ENCODE data around the gene HOXB1. TPM values are rescaled to one million over a fixed set of nuclear protein-coding genes. Genes with fewer than 3 reads are reported as not detected.
A peak's percentile ranks its signal among the peaks of the same experiment; 100 is the strongest.

HOXB1 gene
- total RNA-seq, 4 donors from 2014 or later = not detected

DNA sequence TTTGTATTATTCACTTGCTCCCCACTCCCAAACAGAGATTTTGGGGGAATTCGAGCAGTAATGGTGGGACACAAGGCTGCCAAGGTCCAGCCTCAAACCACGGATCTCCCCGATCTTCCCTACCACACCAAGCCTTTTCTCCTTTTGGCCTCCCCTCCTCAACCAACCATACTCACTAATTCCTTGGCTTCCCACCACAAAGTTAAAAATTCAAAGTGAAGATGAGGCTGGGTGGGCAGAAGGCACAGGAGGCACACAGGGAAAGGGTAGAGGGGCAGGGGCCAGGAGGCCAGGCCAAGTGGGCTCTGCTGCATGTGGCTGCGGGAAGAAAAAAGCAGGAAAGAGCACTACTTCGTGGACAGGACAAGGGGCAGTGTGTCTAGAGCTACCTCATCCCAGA lies 32.1 kb upstream of the HOXB1 start:
- WGBS, 2 donors (ENCODE audit: low coverage in 1 of 2) = 15 to 37% methylated on average over 2 to 5 of the region's 5 CpGs

DNA sequence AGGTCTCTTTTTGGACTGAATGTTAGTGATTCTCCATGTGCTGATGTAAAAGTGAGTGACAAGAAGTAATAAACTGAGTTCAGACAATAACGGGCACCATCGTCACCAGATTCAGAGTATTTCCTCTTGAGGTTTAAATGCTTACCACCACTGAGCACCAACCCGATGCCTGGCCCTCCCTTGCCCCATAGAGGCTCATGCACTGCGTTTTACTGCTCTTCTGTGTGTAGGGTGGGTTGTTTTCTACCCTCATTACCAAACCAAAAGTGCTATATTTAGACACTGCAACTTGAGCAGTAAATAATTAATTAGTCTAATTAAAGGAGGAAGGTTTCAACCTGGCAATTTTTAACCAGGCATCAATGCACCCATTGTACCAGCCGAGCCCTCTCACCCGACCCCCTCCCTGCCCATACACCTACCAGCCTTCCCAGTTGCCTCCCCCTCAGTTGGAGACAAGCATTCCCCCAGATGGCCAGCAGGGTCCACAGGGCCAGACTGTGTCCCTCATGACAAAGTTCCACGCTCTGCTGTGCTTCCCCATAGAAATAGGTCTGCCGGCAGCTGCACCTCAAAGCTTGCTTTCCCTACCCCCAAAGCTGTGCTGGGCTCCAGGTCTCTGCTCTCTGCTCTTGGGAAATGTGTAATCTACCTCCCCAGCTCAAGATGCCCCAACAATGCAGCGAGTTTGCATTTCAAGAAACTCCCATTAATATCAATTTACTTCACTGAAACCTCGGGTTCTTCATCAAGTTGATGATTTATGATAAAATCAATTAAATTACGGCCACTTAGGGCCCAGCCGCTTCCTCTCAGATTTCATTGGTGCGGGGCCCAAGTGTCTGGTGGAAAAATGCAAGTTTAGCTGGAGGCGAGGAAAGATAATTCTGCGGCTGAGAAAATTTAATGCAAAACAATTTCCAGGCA lies 31.3 kb upstream of the HOXB1 start:
- ATAC-seq = no peak
- Histone ChIP-seq H3K27ac (peak overlapping the region in 3 of 4 donors; percentile 97 to 98 (median 97)), H3K4me3 (no peak overlapping the region), H3K9me3 (no peaks in the 10 kb centered on the region), H3K36me3 (no peaks in the 10 kb centered on the region), H3K4me1 (peaks cover 3 to 100% (median 77%) of the 10 kb centered on the region in 3 donors), H3K27me3 (no peaks in the 10 kb centered on the region)
- WGBS, 2 donors (ENCODE audit: low coverage in 1 of 2) = 42 to 67% methylated on average over 8 to 13 of the region's 15 CpGs
- peak in 3 of 4 experiments; percentile 20 to 37 (median 22) for TF ChIP-seq CTCF (IDR thresholded peaks at IDR 0.05)
- no peak for TF ChIP-seq POLR2AphosphoS5 (IDR thresholded peaks at IDR 0.05)
- TF ChIP-seq EP300 (IDR thresholded peaks at IDR 0.05) = no peak
- TF ChIP-seq POLR2A (IDR thresholded peaks at IDR 0.05) = no peak

More for the DNA sequence above, 32.1 kb upstream of the HOXB1 start:
- TF ChIP-seq EP300 (IDR thresholded peaks at IDR 0.05) = no peak
- no peak for TF ChIP-seq POLR2AphosphoS5 (IDR thresholded peaks at IDR 0.05)
- no peak for TF ChIP-seq POLR2A (IDR thresholded peaks at IDR 0.05)
- TF ChIP-seq CTCF (IDR thresholded peaks at IDR 0.05) = no peak
- H3K9me3 ChIP-seq = no peaks in the 10 kb centered on the region
- peaks cover 5 to 100% (median 77%) of the 10 kb centered on the region in 3 donors for H3K4me1 ChIP-seq
- H3K27ac ChIP-seq = peak overlapping the region in 3 of 4 donors; percentile 97 to 98 (median 97)
- H3K4me3 ChIP-seq = peak overlapping the region in 1 of 2 donors; percentile 63
- no peaks in the 10 kb centered on the region for H3K27me3 ChIP-seq
- no peaks in the 10 kb centered on the region for H3K36me3 ChIP-seq
- ATAC-seq = no peak

DNA sequence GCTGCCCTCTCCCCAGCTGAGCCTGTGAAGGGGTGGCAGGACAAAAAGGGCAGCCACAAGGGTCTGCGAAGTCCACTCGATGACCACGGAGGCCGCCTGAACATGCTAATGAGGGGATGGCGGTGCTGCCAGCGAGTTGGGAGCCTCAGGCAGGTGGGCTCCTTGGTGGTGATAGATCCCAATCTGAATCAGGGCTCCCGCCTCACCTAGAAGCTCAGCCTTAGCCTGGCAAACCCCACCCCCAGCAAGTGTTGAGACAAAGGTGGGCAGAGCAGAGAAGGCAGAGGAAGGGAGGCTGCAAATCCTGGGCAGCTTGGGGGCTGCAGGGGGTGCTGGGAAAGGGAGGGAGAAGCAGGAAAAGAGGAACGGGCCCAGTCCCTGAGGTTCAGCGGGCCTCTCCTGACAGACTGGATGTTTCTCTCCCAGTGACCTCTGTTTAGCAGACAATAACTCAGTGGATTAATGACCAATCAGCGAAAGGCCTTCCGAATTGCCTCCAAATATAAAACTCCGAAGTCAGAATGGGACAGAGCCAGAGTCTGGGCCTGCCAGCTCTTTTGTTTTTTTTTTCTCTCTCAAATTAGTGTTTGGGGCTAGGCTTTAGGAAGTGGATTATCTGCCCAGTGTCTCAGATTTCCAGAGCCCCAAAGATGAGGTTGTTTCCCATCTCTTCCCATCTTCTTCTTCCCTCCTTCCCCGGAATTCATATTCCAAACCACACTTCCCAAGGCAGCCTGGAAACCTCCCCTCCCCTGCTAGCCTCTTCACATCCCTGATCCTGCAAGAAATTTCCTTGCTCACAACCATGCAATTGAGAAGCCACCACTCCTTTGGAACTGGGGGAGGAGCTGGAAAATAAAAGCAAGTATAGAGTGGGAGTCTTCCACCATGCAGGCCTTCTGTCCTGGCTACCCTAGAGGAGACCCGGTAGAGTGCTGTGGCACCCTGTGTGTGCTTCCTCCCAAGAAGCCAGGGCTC lies 29.3 kb upstream of the HOXB1 start:
- H3K27ac ChIP-seq = peak overlapping the region; percentile 90 to 98 (median 97)
- no peaks in the 10 kb centered on the region for H3K9me3 ChIP-seq
- peak overlapping the region in 1 of 2 donors; percentile 60 for H3K4me3 ChIP-seq
- TF ChIP-seq POLR2A (IDR thresholded peaks at IDR 0.05) (peak; percentile 23 to 26), CTCF (IDR thresholded peaks at IDR 0.05) (no peak), POLR2AphosphoS5 (IDR thresholded peaks at IDR 0.05) (peak; percentile 62)
- WGBS, 2 donors (ENCODE audit: low coverage in 1 of 2) = 22 to 25% methylated on average over 9 to 14 of the region's 14 CpGs
- peaks cover 0 to 97% (median 72%) of the 10 kb centered on the region in 3 donors for H3K4me1 ChIP-seq
- peak; percentile 35 for ATAC-seq
- H3K27me3 ChIP-seq = no peaks in the 10 kb centered on the region
- H3K36me3 ChIP-seq = no peaks in the 10 kb centered on the region

DNA sequence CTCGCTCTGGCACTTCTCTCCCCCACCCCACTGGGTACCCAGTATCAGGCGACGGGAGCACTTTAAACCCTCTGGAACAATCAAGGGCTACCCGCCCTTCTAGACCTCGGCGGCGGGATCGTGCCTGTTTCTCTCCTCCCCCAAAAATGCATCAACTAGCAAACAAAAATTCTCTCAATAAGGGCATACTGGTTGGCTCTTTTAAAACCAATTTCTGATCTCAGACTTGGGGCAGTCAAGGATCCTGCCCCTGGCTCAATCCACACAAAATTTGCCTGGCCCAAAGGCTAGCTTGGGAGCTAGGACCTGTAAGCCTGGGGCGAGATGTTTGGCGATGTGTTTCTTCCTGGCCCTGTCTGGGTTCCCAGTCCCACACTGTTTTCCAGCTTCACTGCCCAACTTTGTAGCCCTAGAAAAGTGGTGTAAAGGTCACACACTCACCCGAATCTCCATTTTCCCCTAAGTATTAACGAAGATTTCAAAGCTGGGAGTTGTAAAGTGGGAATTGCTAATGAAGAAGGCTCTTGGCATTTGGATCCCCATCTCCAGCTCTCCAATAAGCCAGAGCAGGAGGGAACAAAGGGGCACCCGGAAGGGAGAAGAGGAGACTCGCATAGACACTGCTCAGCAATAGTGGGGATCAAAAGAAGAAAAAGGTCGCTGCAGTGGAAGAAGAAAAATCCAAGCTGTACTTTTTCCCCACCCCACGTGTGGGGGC lies 28.5 kb upstream of the HOXB1 start:
- 36 to 40% methylated on average over 6 to 16 of the region's 16 CpGs for WGBS, 2 donors (ENCODE audit: low coverage in 1 of 2)

More for the DNA sequence above, 28.5 kb upstream of the HOXB1 start:
- Histone ChIP-seq H3K27me3 (no peaks in the 10 kb centered on the region), H3K36me3 (no peaks in the 10 kb centered on the region), H3K4me3 (peak overlapping the region; percentile 41 to 60), H3K4me1 (peaks cover 0 to 97% (median 68%) of the 10 kb centered on the region in 3 donors), H3K9me3 (no peaks in the 10 kb centered on the region), H3K27ac (peak overlapping the region; percentile 90 to 98 (median 97))
- TF ChIP-seq POLR2AphosphoS5 (IDR thresholded peaks at IDR 0.05) (peak; percentile 5), EP300 (IDR thresholded peaks at IDR 0.05) (no peak)
- ATAC-seq = no peak
